Liver (tissue), 9 donors: Measurements from ENCODE around the gene SYCP3. TPM values are rescaled to one million over a fixed set of nuclear protein-coding genes. Genes with fewer than 3 reads are reported as not detected.
A peak's percentile ranks its signal among the peaks of the same experiment; 100 is the strongest.

Experiments used
- DNase-seq: peaks from one replicate; pipeline ENCODE4 v3.0.0-alpha.2; 2017; ENCODE audit warnings: low spot score
- H3K27ac ChIP-seq, 2 donors: one replicate each; pipeline ENCODE4 v1.7.0; 2013; ENCODE audit warnings: inconsistent platforms in 2 of 2, low read length in 2 of 2, control low read depth in 1 of 2, low read depth in 1 of 2, mild to moderate bottlenecking in 1 of 2
- H3K27me3 ChIP-seq, 4 donors: one replicate each; pipeline versions ENCODE4 v1.6.1 to v1.7.0; 2013; ENCODE audit warnings: low read length in 3 of 4, inconsistent platforms in 1 of 4, mild to moderate bottlenecking in 1 of 4, moderate library complexity in 1 of 4; ENCODE audit not compliant: control insufficient read depth in 4 of 4, insufficient read depth in 4 of 4
- H3K36me3 ChIP-seq, 4 donors: one replicate each; pipeline versions ENCODE4 v1.6.1 to v1.7.0; 2013; ENCODE audit warnings: low read length in 3 of 4, mild to moderate bottlenecking in 3 of 4, low read depth in 1 of 4, moderate library complexity in 1 of 4; ENCODE audit not compliant: control insufficient read depth in 4 of 4, insufficient read depth in 3 of 4
- H3K4me1 ChIP-seq, 4 donors: one replicate each; pipeline versions ENCODE4 v1.6.1 to v1.7.0; 2013; ENCODE audit warnings: low read length in 3 of 4, mild to moderate bottlenecking in 3 of 4, moderate library complexity in 1 of 4; ENCODE audit not compliant: control insufficient read depth in 4 of 4, insufficient read depth in 4 of 4
- H3K4me3 ChIP-seq, 3 donors: one replicate each; pipeline versions ENCODE4 v1.6.1 to v1.7.0; 2013; ENCODE audit warnings: low read length in 3 of 3, control low read depth in 1 of 3, low read depth in 1 of 3, mild to moderate bottlenecking in 1 of 3
- H3K9ac ChIP-seq, 2 donors: one replicate each; pipeline ENCODE4 v1.7.0; 2013; ENCODE audit warnings: low read length in 2 of 2, mild to moderate bottlenecking in 2 of 2, moderate library complexity in 2 of 2, control low read depth in 1 of 2, low read depth in 1 of 2
- H3K9me3 ChIP-seq, 4 donors: one replicate each; pipeline versions ENCODE4 v1.6.1 to v1.7.0; 2013; ENCODE audit warnings: low read length in 3 of 4; ENCODE audit not compliant: control insufficient read depth in 4 of 4
- ATF3 ChIP-seq: IDR thresholded peaks from 2 replicates; pipeline ENCODE4 v1.6.1; 2016; ENCODE audit warnings: antibody characterized with exemption
- EGR1 ChIP-seq, 2 donors: IDR thresholded peaks; 2 replicates each; pipeline ENCODE4 v1.6.1; 2016 to 2018; ENCODE audit warnings: antibody characterized with exemption in 2 of 2, low read depth in 2 of 2
- FOXA1 ChIP-seq: IDR thresholded peaks from 2 replicates; pipeline ENCODE4 v1.6.1; 2016; ENCODE audit warnings: antibody characterized with exemption
- FOXA2 ChIP-seq: IDR thresholded peaks from 2 replicates; pipeline ENCODE4 v1.6.1; 2016; ENCODE audit warnings: antibody characterized with exemption
- HNF4A ChIP-seq, 2 donors: conservative IDR thresholded peaks; 2 replicates each; pipeline ENCODE4 v1.6.1; 2016; ENCODE audit warnings: antibody characterized with exemption in 2 of 2, mild to moderate bottlenecking in 2 of 2
- HNF4G ChIP-seq: IDR thresholded peaks from 2 replicates; pipeline ENCODE4 v1.6.1; 2016; ENCODE audit warnings: antibody characterized with exemption
- JUND ChIP-seq, 2 donors: IDR thresholded peaks; 2 replicates each; pipeline ENCODE4 v1.6.1; 2016; ENCODE audit warnings: antibody characterized with exemption in 2 of 2
- MAX ChIP-seq: IDR thresholded peaks from 2 replicates; pipeline ENCODE4 v1.6.1; 2016; ENCODE audit warnings: antibody characterized with exemption
- NR2F2 ChIP-seq: IDR thresholded peaks from 2 replicates; pipeline ENCODE4 v1.6.1; 2016; ENCODE audit warnings: antibody characterized with exemption
- RAD21 ChIP-seq, 2 donors: IDR thresholded peaks; 2 replicates each; pipeline ENCODE4 v1.6.1; 2016; ENCODE audit warnings: antibody characterized with exemption in 2 of 2, mild to moderate bottlenecking in 2 of 2
- SP1 ChIP-seq: IDR thresholded peaks from 2 replicates; pipeline ENCODE4 v1.6.1; 2018; ENCODE audit warnings: antibody characterized with exemption, mild to moderate bottlenecking
- TAF1 ChIP-seq: conservative IDR thresholded peaks from 2 replicates; pipeline ENCODE4 v1.6.1; 2016; ENCODE audit warnings: antibody characterized with exemption, mild to moderate bottlenecking
- YY1 ChIP-seq: IDR thresholded peaks from 2 replicates; pipeline ENCODE4 v1.6.1; 2016; ENCODE audit warnings: antibody characterized with exemption, mild to moderate bottlenecking
- ZBTB33 ChIP-seq: IDR thresholded peaks from 2 replicates; pipeline ENCODE4 v1.6.1; 2016; ENCODE audit warnings: antibody characterized with exemption
- WGBS: extraction: QIAGEN DNeasy Blood & Tissue Kit; methylation state at CpG from one replicate; pipeline ENCODE4 v1.1.7; 2013; 5-methylcytosine and 5-hydroxymethylcytosine counted together
- polyA plus RNA-seq, 2 donors: library from polyadenylated mRNA; stranded (reverse) in 1 of 2; unstranded in 1 of 2; fragments of 200-250 nt in 1 of 2; fragments of >200 nt in 1 of 2; fragmentation: Nextera tagmentation in 1 of 2; extraction: Ambion mirVana in 1 of 2; gene quantifications; one replicate each; pipeline versions ENCODE4 v1.2.1 to v1.2.3, GENCODE V29; 2013 to 2015
- total RNA-seq, 2 donors: library from RNA; depleted of rRNA; stranded (reverse); fragments of >200 nt; gene quantifications; one replicate each; pipeline ENCODE4 v1.2.3, GENCODE V29; 2014
- TF ChIP-seq, protein P1 (sequence below): fragments of 150-350 bp; IDR thresholded peaks from 2 replicates; pipeline ENCODE4 v1.5.1; 2017; ENCODE audit warnings: improper control_type of control experiment, low read depth, low read length; ENCODE audit not compliant: missing input control
- TF ChIP-seq, protein P2 (sequence below): IDR thresholded peaks from 2 replicates; pipeline ENCODE4 v1.6.1; 2016; ENCODE audit warnings: antibody characterized with exemption, mild to moderate bottlenecking
- donor health status: healthy.
- donor health status: healthy.
- donor health status: healthy.
- donor health status: healthy.
- donor health status: healthy.

Gene SYCP3
- total and polyA plus RNA-seq, 4 donors, result 0.17 to 3.0 TPM; not detected in 2

- Histone ChIP-seq H3K4me1 (peaks cover 4 to 59% (median 38%) of the 10 kb centered on the region in 4 donors), H3K27me3 (no peaks in the 10 kb centered on the region), H3K4me3 (no peak overlapping the region), H3K36me3 (no peaks in the 10 kb centered on the region), H3K27ac (peak overlapping the region; percentile 13 to 29), H3K9ac (peak overlapping the region in 1 of 2 donors; percentile 13), H3K9me3 (no peaks in the 10 kb centered on the region)
- DNase-seq, result no peak
- TF ChIP-seq ATF3 (no peak), JUND (IDR thresholded peaks at IDR 0.05) (no peak), TAF1 (no peak), FOXA1 (no peak), HNF4A (conservative IDR thresholded peaks at IDR 0.05) (no peak), RAD21 (IDR thresholded peaks at IDR 0.05) (no peak), ZBTB33 (no peak), HNF4G (no peak), MAX (no peak), EGR1 (IDR thresholded peaks at IDR 0.05; ENCODE audit: low read depth in 2 of 2) (no peak)
- TF ChIP-seq, protein P1, sequence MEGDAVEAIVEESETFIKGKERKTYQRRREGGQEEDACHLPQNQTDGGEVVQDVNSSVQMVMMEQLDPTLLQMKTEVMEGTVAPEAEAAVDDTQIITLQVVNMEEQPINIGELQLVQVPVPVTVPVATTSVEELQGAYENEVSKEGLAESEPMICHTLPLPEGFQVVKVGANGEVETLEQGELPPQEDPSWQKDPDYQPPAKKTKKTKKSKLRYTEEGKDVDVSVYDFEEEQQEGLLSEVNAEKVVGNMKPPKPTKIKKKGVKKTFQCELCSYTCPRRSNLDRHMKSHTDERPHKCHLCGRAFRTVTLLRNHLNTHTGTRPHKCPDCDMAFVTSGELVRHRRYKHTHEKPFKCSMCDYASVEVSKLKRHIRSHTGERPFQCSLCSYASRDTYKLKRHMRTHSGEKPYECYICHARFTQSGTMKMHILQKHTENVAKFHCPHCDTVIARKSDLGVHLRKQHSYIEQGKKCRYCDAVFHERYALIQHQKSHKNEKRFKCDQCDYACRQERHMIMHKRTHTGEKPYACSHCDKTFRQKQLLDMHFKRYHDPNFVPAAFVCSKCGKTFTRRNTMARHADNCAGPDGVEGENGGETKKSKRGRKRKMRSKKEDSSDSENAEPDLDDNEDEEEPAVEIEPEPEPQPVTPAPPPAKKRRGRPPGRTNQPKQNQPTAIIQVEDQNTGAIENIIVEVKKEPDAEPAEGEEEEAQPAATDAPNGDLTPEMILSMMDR, result no peak
- 69% methylated on average over 3 of the region's 3 CpGs for WGBS
These were observed 24.3 kb downstream of the SYCP3 start for GRCh38 chr12:101714877-101715444.

DNA sequence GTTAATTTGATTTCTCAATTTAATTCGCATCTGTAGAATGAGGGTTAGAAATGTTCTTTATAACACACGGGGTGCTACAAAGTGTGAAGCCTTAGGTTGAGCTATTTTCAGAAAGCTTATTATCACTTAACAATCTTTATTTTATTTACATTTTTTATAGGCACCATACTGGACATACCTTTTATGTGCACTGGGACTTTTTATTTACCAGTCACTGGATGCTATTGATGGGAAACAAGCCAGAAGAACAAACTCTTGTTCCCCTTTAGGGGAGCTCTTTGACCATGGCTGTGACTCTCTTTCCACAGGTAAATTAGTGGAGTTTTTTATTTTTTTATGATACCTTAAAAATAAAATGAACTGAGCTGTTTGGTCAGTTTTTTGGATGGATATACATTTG, 25.3 kb downstream of the SYCP3 start:
- Histone ChIP-seq H3K4me1 (peaks cover 4 to 55% (median 44%) of the 10 kb centered on the region in 4 donors), H3K4me3 (no peak overlapping the region), H3K27ac (peak overlapping the region; percentile 57 to 94)

More for the DNA sequence above, 25.3 kb downstream of the SYCP3 start:
- no peaks in the 10 kb centered on the region for H3K36me3 ChIP-seq
- WGBS, result 43% methylated on average over 2 of the region's 2 CpGs
- H3K27me3 ChIP-seq, result no peaks in the 10 kb centered on the region
- DNase-seq, result no peak
- H3K9me3 ChIP-seq, result no peaks in the 10 kb centered on the region
- peak overlapping the region in 1 of 2 donors; percentile 76 for H3K9ac ChIP-seq
- TF ChIP-seq EGR1 (IDR thresholded peaks at IDR 0.05; ENCODE audit: low read depth in 2 of 2), result no peak
- TF ChIP-seq JUND (IDR thresholded peaks at IDR 0.05), result no peak
- TF ChIP-seq, protein P2, sequence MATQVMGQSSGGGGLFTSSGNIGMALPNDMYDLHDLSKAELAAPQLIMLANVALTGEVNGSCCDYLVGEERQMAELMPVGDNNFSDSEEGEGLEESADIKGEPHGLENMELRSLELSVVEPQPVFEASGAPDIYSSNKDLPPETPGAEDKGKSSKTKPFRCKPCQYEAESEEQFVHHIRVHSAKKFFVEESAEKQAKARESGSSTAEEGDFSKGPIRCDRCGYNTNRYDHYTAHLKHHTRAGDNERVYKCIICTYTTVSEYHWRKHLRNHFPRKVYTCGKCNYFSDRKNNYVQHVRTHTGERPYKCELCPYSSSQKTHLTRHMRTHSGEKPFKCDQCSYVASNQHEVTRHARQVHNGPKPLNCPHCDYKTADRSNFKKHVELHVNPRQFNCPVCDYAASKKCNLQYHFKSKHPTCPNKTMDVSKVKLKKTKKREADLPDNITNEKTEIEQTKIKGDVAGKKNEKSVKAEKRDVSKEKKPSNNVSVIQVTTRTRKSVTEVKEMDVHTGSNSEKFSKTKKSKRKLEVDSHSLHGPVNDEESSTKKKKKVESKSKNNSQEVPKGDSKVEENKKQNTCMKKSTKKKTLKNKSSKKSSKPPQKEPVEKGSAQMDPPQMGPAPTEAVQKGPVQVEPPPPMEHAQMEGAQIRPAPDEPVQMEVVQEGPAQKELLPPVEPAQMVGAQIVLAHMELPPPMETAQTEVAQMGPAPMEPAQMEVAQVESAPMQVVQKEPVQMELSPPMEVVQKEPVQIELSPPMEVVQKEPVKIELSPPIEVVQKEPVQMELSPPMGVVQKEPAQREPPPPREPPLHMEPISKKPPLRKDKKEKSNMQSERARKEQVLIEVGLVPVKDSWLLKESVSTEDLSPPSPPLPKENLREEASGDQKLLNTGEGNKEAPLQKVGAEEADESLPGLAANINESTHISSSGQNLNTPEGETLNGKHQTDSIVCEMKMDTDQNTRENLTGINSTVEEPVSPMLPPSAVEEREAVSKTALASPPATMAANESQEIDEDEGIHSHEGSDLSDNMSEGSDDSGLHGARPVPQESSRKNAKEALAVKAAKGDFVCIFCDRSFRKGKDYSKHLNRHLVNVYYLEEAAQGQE, result no peak
- no peak for TF ChIP-seq FOXA1
- TF ChIP-seq ZBTB33, result no peak
- no peak for TF ChIP-seq HNF4A (conservative IDR thresholded peaks at IDR 0.05)
- no peak for TF ChIP-seq SP1
- TF ChIP-seq FOXA2, result no peak
- no peak for TF ChIP-seq YY1
- no peak for TF ChIP-seq MAX
- TF ChIP-seq NR2F2, result no peak
- TF ChIP-seq, protein P1, result no peak
- no peak for TF ChIP-seq RAD21 (IDR thresholded peaks at IDR 0.05)
- no peak for TF ChIP-seq ATF3
